HepG2 (cell line): ENCODE measurements around the gene SLC12A2. TPM values are rescaled to one million over a fixed set of nuclear protein-coding genes. Genes with fewer than 3 reads are reported as not detected.

Source experiments
- ATAC-seq: fragments of 200-7000 bp; cut with Tn5 transposase; 3 replicates; pipeline ENCODE4 v1.9.1; 2020; ENCODE audit warnings: mild to moderate bottlenecking, moderate library complexity
- BruUV-seq: library from RNA; stranded (reverse); fragments of 400-500 nt; replicated peaks from 2 replicates; lab custom pipeline; 2021; lab: Mats Ljungman, UMichigan
- CTCF ChIA-PET: fragments of 300-600 bp; formaldehyde crosslinking; extraction: SDS; loops from one replicate; lab custom pipeline; 2021; ENCODE audit warnings: low total read pairs, inconsistent platforms, low intra/inter-chr PET ratio; lab: Yijun Ruan, JAX
- POLR2A ChIA-PET: fragments of 350-600 bp; sonication (Branson Sonifier 250); formaldehyde crosslinking; loops from one replicate; lab custom pipeline; 2020; ENCODE audit warnings: antibody characterized with exemption, inconsistent platforms; lab: Yijun Ruan, JAX
- DNase-seq: peaks from one replicate; pipeline ENCODE4 v3.0.0-alpha.2; 2015; ENCODE audit warnings: low spot score
- FAIRE-seq: peaks from 3 replicates; lab custom pipeline; 2011; peaks lifted over from hg19 to GRCh38; lab: Jason Lieb, UNC
- H2AFZ ChIP-seq: one replicate; pipeline ENCODE4 v1.6.1; 2011; ENCODE audit warnings: low read length, inconsistent platforms
- H3K27ac ChIP-seq: fragments of 300-600 bp; 3 replicates; pipeline ENCODE4 v1.8.0; 2011; ENCODE audit warnings: mixed run types, mild to moderate bottlenecking, mixed read lengths, low read length, inconsistent platforms; ENCODE audit not compliant: insufficient read depth; ENCODE audit errors: extremely low read length
- H3K27me3 ChIP-seq, 2 experiments: fragments of 200-600 bp in 1 of 2; 2 replicates in 1 of 2; 3 replicates in 1 of 2; pipeline versions ENCODE4 v1.6.0 to v1.8.0; 2011; ENCODE audit warnings: low read length in 2 of 2, mild to moderate bottlenecking in 2 of 2, moderate library complexity in 2 of 2, inconsistent platforms in 1 of 2; ENCODE audit not compliant: insufficient read depth in 2 of 2, control insufficient read depth in 1 of 2
- H3K36me3 ChIP-seq, 2 experiments: fragments of 200-600 bp in 1 of 2; replicated peaks in 1 of 2; 2 replicates in 1 of 2; 3 replicates in 1 of 2; pipeline versions ENCODE4 v1.5.1 to v1.8.0; 2011; ENCODE audit warnings: low read length in 2 of 2, inconsistent platforms in 1 of 2; ENCODE audit not compliant: insufficient read depth in 2 of 2, control insufficient read depth in 1 of 2
- H3K4me1 ChIP-seq: 2 replicates; pipeline ENCODE4 v1.5.1; 2012; ENCODE audit warnings: low read length, inconsistent platforms; ENCODE audit not compliant: insufficient read depth
- H3K4me2 ChIP-seq: 2 replicates; pipeline ENCODE4 v1.6.0; 2011; ENCODE audit warnings: low read depth, low read length, inconsistent platforms
- H3K4me3 ChIP-seq, 3 experiments: fragments of 200-600 bp in 1 of 3; sonication (generic), shearing (Covaris generic) in 1 of 3; replicated peaks in 1 of 3; 2 replicates each; pipeline ENCODE4 v1.5.1; 2011 to 2016; ENCODE audit warnings: low read length in 3 of 3, inconsistent platforms in 2 of 3, low read depth in 2 of 3, mild to moderate bottlenecking in 2 of 3, control low read depth in 1 of 3, mixed read lengths in 1 of 3; ENCODE audit not compliant: insufficient read depth in 1 of 3
- H3K79me2 ChIP-seq: one replicate; pipeline ENCODE4 v1.6.1; 2011; ENCODE audit warnings: low read length, inconsistent platforms; ENCODE audit not compliant: insufficient read depth
- H3K9ac ChIP-seq: 2 replicates; pipeline ENCODE4 v1.6.0; 2011; ENCODE audit warnings: mild to moderate bottlenecking, low read depth, low read length, inconsistent platforms; ENCODE audit not compliant: insufficient read depth
- H3K9me3 ChIP-seq: 2 replicates; pipeline ENCODE4 v1.5.1; 2012; ENCODE audit warnings: mild to moderate bottlenecking, low read length
- H4K20me1 ChIP-seq: 2 replicates; pipeline ENCODE4 v1.6.0; 2011; ENCODE audit warnings: inconsistent platforms, mild to moderate bottlenecking, low read length, moderate library complexity; ENCODE audit not compliant: insufficient read depth
- CCAR2 ChIP-seq: fragments of 200-400 bp; formaldehyde crosslinking; optimal IDR thresholded peaks from 2 replicates; pipeline ENCODE3; 2018; ENCODE audit warnings: low read depth, mild to moderate bottlenecking, low read length, moderate library complexity
- DR1 ChIP-seq: sonication (generic); formaldehyde crosslinking; IDR thresholded peaks from 2 replicates; pipeline ENCODE4 v1.8.0; 2021; ENCODE audit warnings: mild to moderate bottlenecking, missing genetic modification reagents, inconsistent platforms
- FOXO1 ChIP-seq: sonication (generic); formaldehyde crosslinking; IDR thresholded peaks from 2 replicates; pipeline ENCODE4 v1.4.0; 2020; ENCODE audit warnings: missing genetic modification reagents
- KLF11 ChIP-seq: IDR thresholded peaks from 2 replicates; pipeline ENCODE4 v1.6.1; 2016; ENCODE audit warnings: missing compliant biosample characterization
- MBNL3 ChIP-seq: fragments of 250-450 bp; sonication (Bioruptor Pico); conservative IDR thresholded peaks from 2 replicates; pipeline ENCODE4 v1.8.0; 2022; ENCODE audit warnings: mild to moderate bottlenecking, inconsistent platforms
- MTA1 ChIP-seq: sonication (generic); formaldehyde crosslinking; IDR thresholded peaks from 2 replicates; pipeline ENCODE4 v1.4.0; 2020; ENCODE audit warnings: missing genetic modification reagents, mild to moderate bottlenecking, borderline replicate concordance
- NAIF1 ChIP-seq: sonication (generic); formaldehyde crosslinking; IDR thresholded peaks from 2 replicates; pipeline ENCODE4 v1.5.0; 2020; ENCODE audit warnings: mild to moderate bottlenecking, missing genetic modification reagents, borderline replicate concordance
- NFYC ChIP-seq: IDR thresholded peaks from 2 replicates; pipeline ENCODE4 v1.6.1; 2016; ENCODE audit warnings: missing genetic modification reagents, missing compliant biosample characterization
- ZNF777 ChIP-seq: sonication (generic); formaldehyde crosslinking; IDR thresholded peaks from 2 replicates; pipeline ENCODE4 v1.4.0; 2020; ENCODE audit warnings: missing genetic modification reagents
- WGBS: methylation state at CpG from one replicate; pipeline ENCODE4 v1.1.6; 2017; ENCODE audit warnings: low lambda C conversion rate; 5-methylcytosine and 5-hydroxymethylcytosine counted together
- in situ Hi-C: cut with HindIII; loops from 2 replicates; pipeline ENCODE4 v1.10.0; 2017; ENCODE audit warnings: low pct_unique_long_range_greater_than_20kb; ENCODE audit not compliant: extremely low pct_ligation_motif_present
- intact Hi-C: fragments of 100-400 bp; cut with micrococcal nuclease; formaldehyde crosslinking; loops from one replicate; pipeline ENCODE4 v1.10.0; 2022; ENCODE audit not compliant: unreplicated experiment
- polyA plus RNA-seq, 8 experiments: library from polyadenylated mRNA; depleted of rRNA in 3 of 8; stranded (reverse) in 7 of 8; unstranded in 1 of 8; fragments of >200 nt; fragmentation: Illumina TruSeq in 4 of 8; extraction: Trizol in 4 of 8; gene quantifications; 2 replicates each; pipeline versions ENCODE4 v1.2.1 to v1.2.3, GENCODE V29; 2011 to 2016; ENCODE audit warnings: low read depth in 4 of 8, missing spikeins in 1 of 8, mixed read lengths in 1 of 8; ENCODE audit not compliant: insufficient read depth in 1 of 8
- total RNA-seq, 5 experiments: library from RNA; depleted of rRNA; stranded (reverse); fragments of >200 nt; fragmentation: Illumina TruSeq; extraction: Trizol; gene quantifications; 2 replicates each; pipeline ENCODE4 v1.2.3, GENCODE V29; 2016; ENCODE audit warnings: low read depth in 1 of 5
- TF ChIP-seq, protein P1 (sequence below): sonication (generic); formaldehyde crosslinking; IDR thresholded peaks from 2 replicates; pipeline ENCODE4 v1.4.0; 2020; ENCODE audit warnings: mild to moderate bottlenecking, missing genetic modification reagents
- TF ChIP-seq, protein P2 (sequence below): sonication (generic); formaldehyde crosslinking; IDR thresholded peaks from 2 replicates; pipeline ENCODE4 v1.4.0; 2020; ENCODE audit warnings: missing genetic modification reagents, mild to moderate bottlenecking, borderline replicate concordance

Gene SLC12A2
- total and polyA plus RNA-seq, 2 of the 13 experiments (the other 11 are each of a cell fraction or from before 2014, with no cell fraction given) = 4.0 to 9.7 TPM

DNA sequence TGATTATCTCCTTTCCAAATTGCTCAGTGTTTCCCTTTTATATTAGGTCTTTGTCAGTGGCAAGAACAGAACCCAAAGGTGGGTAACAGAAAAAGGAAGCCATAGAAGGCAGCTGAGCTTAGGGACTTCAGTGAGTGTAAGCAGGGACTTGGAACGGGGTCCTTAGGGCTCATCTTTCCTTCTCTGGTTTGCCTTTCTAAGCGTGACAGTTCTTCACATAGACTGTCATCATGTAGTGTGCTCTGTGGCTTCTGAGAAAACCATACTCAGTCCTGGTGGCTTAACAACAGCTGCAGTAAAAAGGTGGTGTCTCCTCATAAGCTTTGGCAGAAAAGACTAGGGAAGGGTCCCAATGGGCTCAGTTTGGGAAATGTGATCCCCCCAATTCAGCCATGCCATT is 108.8 kb downstream of the SLC12A2 start (continued):
- TF ChIP-seq MBNL3 (no peak), CCAR2 (no peak), KLF11 (CRISPR knock-in tag) (no peak), MTA1 (no peak), NAIF1 (CRISPR knock-in tag) (no peak)

DNA sequence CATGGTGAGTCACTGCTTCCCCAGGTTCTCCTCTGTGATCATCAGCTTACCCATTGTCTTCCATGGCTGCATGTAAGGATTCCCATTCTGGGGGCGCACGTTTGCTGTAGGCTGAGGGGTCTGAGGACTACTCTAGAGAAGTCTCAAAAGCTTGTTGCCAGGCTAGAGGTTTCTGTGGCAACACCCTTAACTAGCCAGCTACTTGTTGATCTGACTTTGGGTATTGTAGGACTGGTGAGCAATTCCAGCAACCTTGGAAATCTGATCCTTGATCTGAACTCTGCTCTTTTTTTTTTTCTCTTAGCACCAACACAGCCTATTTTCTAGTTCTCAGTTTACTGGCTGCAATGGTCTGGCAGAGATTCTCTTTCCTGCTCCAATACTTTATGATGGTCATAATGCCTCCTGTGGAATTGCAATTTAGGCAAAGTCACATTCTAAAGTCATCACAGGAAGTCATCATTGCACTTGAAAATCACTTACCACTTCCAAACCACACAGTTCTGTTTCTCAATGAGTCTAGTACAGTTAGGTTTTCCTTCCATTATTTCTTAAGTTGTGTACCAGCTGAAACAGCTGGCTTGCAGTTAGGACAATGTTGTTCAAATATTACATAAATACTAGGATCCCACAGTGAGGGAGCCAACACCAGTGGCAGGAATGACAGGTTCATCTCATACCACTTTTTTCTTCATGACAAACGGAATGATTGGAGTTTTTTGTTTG is 110.3 kb downstream of the SLC12A2 start:
- CTCF ChIA-PET = no interaction called here
- FAIRE-seq = no peak
- no peak overlapping the region for H3K4me3 ChIP-seq
- H3K4me1 ChIP-seq = peaks cover 18% of the 10 kb centered on the region
- ATAC-seq = no peak; the same call in 2 of the 3 replicates
- no peak overlapping the region for H2AFZ ChIP-seq
- H3K27ac ChIP-seq = no peak overlapping the region
- no peaks in the 10 kb centered on the region for H3K27me3 ChIP-seq
- H3K9ac ChIP-seq = no peak overlapping the region
- in situ Hi-C loops = no loop called here
- no peaks in the 10 kb centered on the region for H4K20me1 ChIP-seq
- POLR2A ChIA-PET = no interaction called here
- TF ChIP-seq DR1 (CRISPR knock-in tag) (no peak), FOXO1 (no peak), NFYC (no peak), ZNF777 (CRISPR knock-in tag) (no peak)
- TF ChIP-seq, protein P1, sequence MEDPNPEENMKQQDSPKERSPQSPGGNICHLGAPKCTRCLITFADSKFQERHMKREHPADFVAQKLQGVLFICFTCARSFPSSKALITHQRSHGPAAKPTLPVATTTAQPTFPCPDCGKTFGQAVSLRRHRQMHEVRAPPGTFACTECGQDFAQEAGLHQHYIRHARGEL (CRISPR knock-in tag) = no peak
- TF ChIP-seq, protein P2, sequence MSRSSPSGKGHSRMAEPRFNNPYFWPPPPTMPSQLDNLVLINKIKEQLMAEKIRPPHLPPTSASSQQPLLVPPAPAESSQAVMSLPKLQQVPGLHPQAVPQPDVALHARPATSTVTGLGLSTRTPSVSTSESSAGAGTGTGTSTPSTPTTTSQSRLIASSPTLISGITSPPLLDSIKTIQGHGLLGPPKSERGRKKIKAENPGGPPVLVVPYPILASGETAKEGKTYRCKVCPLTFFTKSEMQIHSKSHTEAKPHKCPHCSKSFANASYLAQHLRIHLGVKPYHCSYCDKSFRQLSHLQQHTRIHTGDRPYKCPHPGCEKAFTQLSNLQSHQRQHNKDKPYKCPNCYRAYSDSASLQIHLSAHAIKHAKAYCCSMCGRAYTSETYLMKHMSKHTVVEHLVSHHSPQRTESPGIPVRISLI (CRISPR knock-in tag) = peak; percentile 37; the same call in 1 of the 2 replicates
- no peaks in the 10 kb centered on the region for H3K36me3 ChIP-seq
- no peak overlapping the region for H3K4me2 ChIP-seq
- no peaks in the 10 kb centered on the region for H3K79me2 ChIP-seq
- BruUV-seq = no TSS peak
- no peaks in the 10 kb centered on the region for H3K9me3 ChIP-seq
- WGBS = 37% methylated on average over 1 of the region's 3 CpGs
- DNase-seq = no peak
- intact Hi-C loops = no loop called here
